Lower lobe of right lung (tissue), 2 donors: Measurements from ENCODE around the gene ARMC2. TPM values are rescaled to one million over a fixed set of nuclear protein-coding genes. Genes with fewer than 3 reads are reported as not detected.

Source experiments
- ATAC-seq, 2 donors: fragments of 200-7000 bp; cut with Tn5 transposase; one replicate each; pipeline ENCODE4 v1.9.1; 2020 to 2022; ENCODE audit warnings: mild to moderate bottlenecking in 2 of 2, moderate library complexity in 2 of 2
- DNase-seq: peaks from one replicate; pipeline ENCODE4 v3.0.0-alpha.2; 2020
- H3K27ac ChIP-seq: fragments of 200-600 bp; one replicate; pipeline ENCODE4 v1.8.0; 2022
- H3K27me3 ChIP-seq: fragments of 200-600 bp; one replicate; pipeline ENCODE4 v1.8.0; 2022; ENCODE audit warnings: low read depth
- H3K36me3 ChIP-seq: fragments of 200-600 bp; one replicate; pipeline ENCODE4 v1.8.0; 2022; ENCODE audit warnings: mild to moderate bottlenecking
- H3K4me1 ChIP-seq: fragments of 200-600 bp; one replicate; pipeline ENCODE4 v1.8.0; 2022
- H3K4me3 ChIP-seq: fragments of 200-600 bp; one replicate; pipeline ENCODE4 v1.8.0; 2022; ENCODE audit warnings: mild to moderate bottlenecking
- H3K9me3 ChIP-seq: fragments of 200-600 bp; one replicate; pipeline ENCODE4 v1.8.0; 2022
- CTCF ChIP-seq: fragments of 200-600 bp; IDR thresholded peaks from one replicate; pipeline ENCODE4 v1.8.0; 2022; ENCODE audit warnings: antibody characterized with exemption, mild to moderate bottlenecking
- intact Hi-C: fragments of 100-400 bp; cut with DNase I; formaldehyde crosslinking; loops from one replicate; pipeline ENCODE4 v1.11.0; 2022
- total RNA-seq: library from RNA; stranded (reverse); fragmentation: NEBNext Ultra II Directional; extraction: Animal tissue kit (Norgen Biotek cat#: 25700); gene quantifications from one replicate; pipeline ENCODE4 v1.2.1, GENCODE V29; 2021
- donor health status: DM: no; HTN: yes; CAD: no; lungs with severe emphysema.

ARMC2 gene
- total RNA-seq, 1 donor from 2014 or later: 10.8 TPM

- Histone ChIP-seq H3K27ac (peak overlapping the region; percentile 69), H3K4me1 (no peaks in the 10 kb centered on the region), H3K9me3 (no peaks in the 10 kb centered on the region), H3K4me3 (no peak overlapping the region), H3K36me3 (peaks cover 69% of the 10 kb centered on the region), H3K27me3 (no peaks in the 10 kb centered on the region)
- ATAC-seq (peak in 1 of 2 donors; percentile 65), DNase-seq (no peak)
- intact Hi-C loops: no loop called here
- TF ChIP-seq CTCF: no peak
Observed at GRCh38 chr6:108988765-108989164, 140.5 kb downstream of the ARMC2 start.

GRCh38 chr6:108989700-108990099 is 141.5 kb downstream of the ARMC2 start:
- H3K4me1 ChIP-seq: no peaks in the 10 kb centered on the region
- TF ChIP-seq CTCF: no peak
- H3K4me3 ChIP-seq: no peak overlapping the region
- no peaks in the 10 kb centered on the region for H3K9me3 ChIP-seq
- H3K36me3 ChIP-seq: peaks cover 78% of the 10 kb centered on the region
- intact Hi-C loops: no loop called here
- H3K27ac ChIP-seq: no peak overlapping the region
- ATAC-seq: no peak
- no peak for DNase-seq
- H3K27me3 ChIP-seq: no peaks in the 10 kb centered on the region

GRCh38 chr6:108993876-108994275 is 145.7 kb downstream of the ARMC2 start:
- no peaks in the 10 kb centered on the region for H3K9me3 ChIP-seq
- no peak overlapping the region for H3K4me3 ChIP-seq
- no peaks in the 10 kb centered on the region for H3K4me1 ChIP-seq
- no peak for TF ChIP-seq CTCF
- ATAC-seq: no peak
- intact Hi-C loops: no loop called here
- no peak for DNase-seq
- H3K36me3 ChIP-seq: peaks cover 98% of the 10 kb centered on the region
- no peak overlapping the region for H3K27ac ChIP-seq
- no peaks in the 10 kb centered on the region for H3K27me3 ChIP-seq

GRCh38 chr6:108995296-108995695 is 147.1 kb downstream of the ARMC2 start:
- Histone ChIP-seq H3K36me3 (peaks cover 98% of the 10 kb centered on the region), H3K4me3 (no peak overlapping the region), H3K9me3 (no peaks in the 10 kb centered on the region), H3K27ac (no peak overlapping the region), H3K27me3 (no peaks in the 10 kb centered on the region), H3K4me1 (no peaks in the 10 kb centered on the region)
- TF ChIP-seq CTCF: no peak
- DNase-seq (no peak), ATAC-seq (peak in 1 of 2 donors; percentile 21)
- intact Hi-C loops: no loop called here

GRCh38 chr6:108996208-108996607 is 148.0 kb downstream of the ARMC2 start:
- H3K9me3 ChIP-seq: no peaks in the 10 kb centered on the region
- DNase-seq (no peak), ATAC-seq (no peak)
- no peak overlapping the region for H3K27ac ChIP-seq
- TF ChIP-seq CTCF: no peak
- intact Hi-C loops: no loop called here
- H3K4me3 ChIP-seq: no peak overlapping the region
- peaks cover 2% of the 10 kb centered on the region for H3K4me1 ChIP-seq
- H3K27me3 ChIP-seq: no peaks in the 10 kb centered on the region
- peaks cover 97% of the 10 kb centered on the region for H3K36me3 ChIP-seq

- TF ChIP-seq CTCF: no peak
- DNase-seq (no peak), ATAC-seq (no peak)
- intact Hi-C loops: no loop called here
- Histone ChIP-seq H3K27ac (no peak overlapping the region), H3K4me1 (peaks cover 25% of the 10 kb centered on the region), H3K9me3 (no peaks in the 10 kb centered on the region), H3K27me3 (no peaks in the 10 kb centered on the region), H3K36me3 (peaks cover 76% of the 10 kb centered on the region), H3K4me3 (no peak overlapping the region)
Observed at GRCh38 chr6:108998485-108998884, 150.3 kb downstream of the ARMC2 start.
